Measurements from ENCODE around the gene PRKAR1B. TPM values are rescaled to one million over a fixed set of nuclear protein-coding genes. Genes with fewer than 3 reads are reported as not detected.

Gene PRKAR1B
- total RNA-seq, 1 experiment from 2014 or later: 43.3 TPM

- no peak overlapping the region for H2BK20ac ChIP-seq (ENCODE audit: low read depth, low read length, poor library complexity, severe bottlenecking)
- H3K23ac ChIP-seq (ENCODE audit: insufficient read length, low read depth, low read length): no peak overlapping the region
- H3T11ph ChIP-seq (ENCODE audit: low read length): no peak overlapping the region
- no peak overlapping the region for H2AK5ac ChIP-seq (ENCODE audit: insufficient read length, low read length)
- no peak overlapping the region for H3K18ac ChIP-seq (ENCODE audit: insufficient read length, low read depth, low read length)
- no peak overlapping the region for H4K5ac ChIP-seq (ENCODE audit: insufficient read length, low read depth, low read length)
- WGBS (ENCODE audit: extremely low coverage, insufficient read length, low lambda C conversion rate): no CpG with 5 or more reads among the region's 12 CpGs
- no peak for DNase-seq
- H3K27me3 ChIP-seq (ENCODE audit: insufficient read depth, low read length): no peaks in the 10 kb centered on the region
- H3K4me3 Mint-ChIP-seq: no peak overlapping the region
- H3K4me1 Mint-ChIP-seq: no peaks in the 10 kb centered on the region
- H3K9me3 Mint-ChIP-seq: peaks cover 9 to 14% of the 10 kb centered on the region in 2 experiments
- no peak overlapping the region for H4K8ac ChIP-seq (replicated peaks; ENCODE audit: insufficient read length, low read depth, low read length)
- no peak overlapping the region for H2BK120ac ChIP-seq (ENCODE audit: low read depth, low read length, poor library complexity, severe bottlenecking)
- TF ChIP-seq CTCF (conservative IDR thresholded peaks at IDR 0.05): no peak
- H3K4me1 ChIP-seq (ENCODE audit: insufficient read depth, low read length): no peaks in the 10 kb centered on the region
- H2BK15ac ChIP-seq (ENCODE audit: low read depth, low read length): no peak overlapping the region
- H4K91ac ChIP-seq (ENCODE audit: insufficient read length, low read depth, low read length): no peak overlapping the region
- H3K79me2 ChIP-seq (ENCODE audit: insufficient read depth, low read length): no peaks in the 10 kb centered on the region
- H2AFZ ChIP-seq (ENCODE audit: low read length): no peak overlapping the region
- peaks cover 5% of the 10 kb centered on the region for H3K9me3 ChIP-seq (ENCODE audit: control insufficient read depth, low read depth, low read length)
- no peaks in the 10 kb centered on the region for H3K79me1 ChIP-seq (ENCODE audit: insufficient read depth, low read depth, low read length, poor library complexity, severe bottlenecking)
- H3K9ac ChIP-seq (ENCODE audit: extremely low read depth, insufficient read length, low read length): no peak overlapping the region
- H3K27me3 Mint-ChIP-seq (ENCODE audit: low read depth): no peaks in the 10 kb centered on the region
- peaks cover 9 to 14% (median 12%) of the 10 kb centered on the region in 3 experiments for H3K36me3 Mint-ChIP-seq (ENCODE audit: insufficient read depth in 1 of 3, low read depth in 3 of 3)
- no peak overlapping the region for H2BK12ac ChIP-seq (ENCODE audit: insufficient read length, low read depth, low read length)
- H3K56ac ChIP-seq (ENCODE audit: insufficient read length, low read depth, low read length): no peak overlapping the region
- H4K20me1 ChIP-seq (ENCODE audit: control insufficient read depth, insufficient read depth, insufficient read length): peaks cover 6% of the 10 kb centered on the region
- no peak overlapping the region; the same call in 1 of the 2 replicates for H3K14ac ChIP-seq (ENCODE audit: insufficient read depth, low read length)
- H3K27ac Mint-ChIP-seq: no peak overlapping the region
- no peak overlapping the region for H3K27ac ChIP-seq (ENCODE audit: insufficient read length, low read depth, low read length)
- H2BK5ac ChIP-seq (ENCODE audit: insufficient read length, low read length): no peak overlapping the region
- H3K4me2 ChIP-seq (ENCODE audit: insufficient read depth, insufficient read length, low read length): no peak overlapping the region
- H3K23me2 ChIP-seq (ENCODE audit: insufficient read length, low read depth, low read length, poor library complexity, severe bottlenecking): no peaks in the 10 kb centered on the region
- H3K4ac ChIP-seq (ENCODE audit: low read depth, low read length): no peak overlapping the region
Measured at GRCh38 chr7:630111-630511, 97.0 kb downstream of the PRKAR1B start.
